ENCODE results near the gene ITGB7. TPM values are rescaled to one million over a fixed set of nuclear protein-coding genes. Genes with fewer than 3 reads are reported as not detected.

ITGB7 gene
- total RNA-seq, 1 experiment from 2014 or later: 1.1 TPM

DNA sequence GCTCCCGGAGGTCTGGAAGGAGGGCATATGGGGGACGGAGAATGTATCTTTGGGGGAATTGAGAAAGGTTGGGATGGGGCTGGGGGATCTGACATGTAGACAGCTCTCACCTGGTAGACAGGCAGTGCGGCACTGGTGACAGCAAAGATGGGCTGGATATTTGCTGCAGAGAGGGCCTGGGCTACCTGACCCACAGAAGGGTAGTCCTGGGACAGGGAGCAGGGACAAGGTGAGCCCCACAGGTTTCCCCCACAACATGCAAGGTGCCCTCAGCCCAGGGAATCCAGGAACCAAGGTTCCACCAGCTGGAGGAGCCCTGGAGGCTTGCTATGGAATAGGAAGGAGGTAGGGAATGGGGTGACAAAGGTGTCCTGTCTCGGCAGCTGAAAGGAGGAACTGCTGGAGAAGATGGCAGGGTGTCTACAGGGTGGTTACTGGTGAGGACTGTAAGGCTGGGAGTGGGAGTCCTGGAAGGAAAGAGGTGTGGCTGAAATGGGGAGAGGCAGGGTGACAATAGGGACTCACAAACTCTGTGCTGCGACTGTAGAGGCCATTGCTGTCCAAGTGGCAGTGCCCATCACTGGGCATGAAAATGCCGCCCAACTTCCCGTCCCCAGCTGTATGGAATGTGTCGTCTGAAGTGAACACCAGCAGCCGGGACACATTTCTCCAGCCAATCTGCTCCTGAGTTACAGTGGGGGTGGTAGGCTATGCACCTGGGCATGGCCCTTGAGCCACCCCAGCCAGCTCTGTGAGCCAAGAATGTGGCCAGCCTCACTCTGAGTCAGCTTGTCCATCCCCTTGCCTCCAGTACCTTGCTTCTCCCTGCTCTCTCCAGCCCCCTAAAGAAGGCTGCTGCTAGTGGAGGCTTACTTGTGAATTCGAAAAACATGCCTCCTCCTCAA lies 11.3 kb downstream of the ITGB7 start:
- DNase-seq: no peak
- no peaks in the 10 kb centered on the region for H3K27me3 ChIP-seq (replicated peaks; ENCODE audit: control insufficient read depth, insufficient read depth, low read length)
- H3K4me3 ChIP-seq (ENCODE audit: low read depth, low read length): no peak overlapping the region
- H3K9me3 Mint-ChIP-seq (ENCODE audit: unreplicated experiment): no peaks in the 10 kb centered on the region
- ChIA-PET CTCF (interaction anchor here (0.6 to 1.0 kb wide), 2 partner anchors 100 to 149 kb away, joined by 3 read pairs; partner anchors contain the start of gene PFDN5), POLR2A (no interaction called here)
- no peaks in the 10 kb centered on the region for H3K9me3 ChIP-seq
- H3K27me3 Mint-ChIP-seq (ENCODE audit: insufficient read depth, unreplicated experiment): no peaks in the 10 kb centered on the region
- H3K4me3 Mint-ChIP-seq (ENCODE audit: unreplicated experiment): no peak overlapping the region
- no peaks in the 10 kb centered on the region for H3K4me1 Mint-ChIP-seq (ENCODE audit: low read depth, unreplicated experiment)
- no peak overlapping the region for H3K27ac Mint-ChIP-seq (ENCODE audit: unreplicated experiment)
- H3K36me3 ChIP-seq (ENCODE audit: control insufficient read depth, insufficient read depth, low read length): no peaks in the 10 kb centered on the region; the same call in 1 of the 2 replicates
- H3K36me3 Mint-ChIP-seq (ENCODE audit: insufficient read depth, unreplicated experiment): peaks cover 9% of the 10 kb centered on the region
- TF ChIP-seq, protein P1, sequence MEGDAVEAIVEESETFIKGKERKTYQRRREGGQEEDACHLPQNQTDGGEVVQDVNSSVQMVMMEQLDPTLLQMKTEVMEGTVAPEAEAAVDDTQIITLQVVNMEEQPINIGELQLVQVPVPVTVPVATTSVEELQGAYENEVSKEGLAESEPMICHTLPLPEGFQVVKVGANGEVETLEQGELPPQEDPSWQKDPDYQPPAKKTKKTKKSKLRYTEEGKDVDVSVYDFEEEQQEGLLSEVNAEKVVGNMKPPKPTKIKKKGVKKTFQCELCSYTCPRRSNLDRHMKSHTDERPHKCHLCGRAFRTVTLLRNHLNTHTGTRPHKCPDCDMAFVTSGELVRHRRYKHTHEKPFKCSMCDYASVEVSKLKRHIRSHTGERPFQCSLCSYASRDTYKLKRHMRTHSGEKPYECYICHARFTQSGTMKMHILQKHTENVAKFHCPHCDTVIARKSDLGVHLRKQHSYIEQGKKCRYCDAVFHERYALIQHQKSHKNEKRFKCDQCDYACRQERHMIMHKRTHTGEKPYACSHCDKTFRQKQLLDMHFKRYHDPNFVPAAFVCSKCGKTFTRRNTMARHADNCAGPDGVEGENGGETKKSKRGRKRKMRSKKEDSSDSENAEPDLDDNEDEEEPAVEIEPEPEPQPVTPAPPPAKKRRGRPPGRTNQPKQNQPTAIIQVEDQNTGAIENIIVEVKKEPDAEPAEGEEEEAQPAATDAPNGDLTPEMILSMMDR (IDR thresholded peaks at IDR 0.05; ENCODE audit: insufficient read depth in 1 of 2, low read depth in 1 of 2, low read length in 1 of 2, severe bottlenecking in 1 of 2, unreplicated experiment in 1 of 2): no peak
- intact Hi-C loops (cut with micrococcal nuclease; ENCODE audit: unreplicated experiment): no loop called here
- H3K4me1 ChIP-seq: no peaks in the 10 kb centered on the region
- no TSS peak for BruUV-seq (replicated peaks)

DNA sequence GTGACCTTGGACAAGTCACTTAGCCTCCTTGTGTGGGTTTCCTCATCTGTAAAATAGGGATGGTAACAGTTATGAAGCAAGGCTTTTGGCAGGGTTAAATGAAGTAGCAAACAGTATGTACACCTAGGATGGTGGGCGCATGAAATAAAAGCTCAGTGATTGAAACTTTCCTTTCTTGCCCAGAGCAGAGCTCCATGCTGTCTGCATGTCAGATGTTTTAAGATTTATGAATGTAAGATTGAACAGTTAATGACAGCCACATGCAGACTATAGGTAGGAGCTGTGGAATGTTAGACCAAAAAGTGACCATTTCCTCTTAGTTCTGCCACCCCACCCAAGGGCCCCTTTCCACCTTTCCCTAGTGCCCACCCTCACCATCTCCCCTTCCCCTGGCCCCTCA lies 12.1 kb downstream of the ITGB7 start:
- Histone ChIP-seq H3K9me3 (no peaks in the 10 kb centered on the region), H3K4me3 (ENCODE audit: low read depth, low read length) (no peak overlapping the region), H3K36me3 (ENCODE audit: control insufficient read depth, insufficient read depth, low read length) (no peaks in the 10 kb centered on the region; the same call in 1 of the 2 replicates), H3K27me3 (replicated peaks; ENCODE audit: control insufficient read depth, insufficient read depth, low read length) (no peaks in the 10 kb centered on the region), H3K4me1 (no peaks in the 10 kb centered on the region)
- Mint-ChIP-seq H3K36me3 (ENCODE audit: insufficient read depth, unreplicated experiment) (peaks cover 9% of the 10 kb centered on the region), H3K27ac (ENCODE audit: unreplicated experiment) (no peak overlapping the region), H3K4me1 (ENCODE audit: low read depth, unreplicated experiment) (no peaks in the 10 kb centered on the region), H3K27me3 (ENCODE audit: insufficient read depth, unreplicated experiment) (no peaks in the 10 kb centered on the region), H3K9me3 (ENCODE audit: unreplicated experiment) (no peaks in the 10 kb centered on the region), H3K4me3 (ENCODE audit: unreplicated experiment) (no peak overlapping the region)
- ChIA-PET POLR2A (no interaction called here), CTCF (interaction anchor here (0.6 to 1.0 kb wide), 2 partner anchors 101 to 150 kb away, joined by 3 read pairs; partner anchors contain the start of gene PFDN5)
- intact Hi-C loops (cut with micrococcal nuclease; ENCODE audit: unreplicated experiment): no loop called here
- TF ChIP-seq, protein P1 (IDR thresholded peaks at IDR 0.05; ENCODE audit: insufficient read depth in 1 of 2, low read depth in 1 of 2, low read length in 1 of 2, severe bottlenecking in 1 of 2, unreplicated experiment in 1 of 2): no peak
- DNase-seq: no peak
- no TSS peak for BruUV-seq (replicated peaks)

DNA sequence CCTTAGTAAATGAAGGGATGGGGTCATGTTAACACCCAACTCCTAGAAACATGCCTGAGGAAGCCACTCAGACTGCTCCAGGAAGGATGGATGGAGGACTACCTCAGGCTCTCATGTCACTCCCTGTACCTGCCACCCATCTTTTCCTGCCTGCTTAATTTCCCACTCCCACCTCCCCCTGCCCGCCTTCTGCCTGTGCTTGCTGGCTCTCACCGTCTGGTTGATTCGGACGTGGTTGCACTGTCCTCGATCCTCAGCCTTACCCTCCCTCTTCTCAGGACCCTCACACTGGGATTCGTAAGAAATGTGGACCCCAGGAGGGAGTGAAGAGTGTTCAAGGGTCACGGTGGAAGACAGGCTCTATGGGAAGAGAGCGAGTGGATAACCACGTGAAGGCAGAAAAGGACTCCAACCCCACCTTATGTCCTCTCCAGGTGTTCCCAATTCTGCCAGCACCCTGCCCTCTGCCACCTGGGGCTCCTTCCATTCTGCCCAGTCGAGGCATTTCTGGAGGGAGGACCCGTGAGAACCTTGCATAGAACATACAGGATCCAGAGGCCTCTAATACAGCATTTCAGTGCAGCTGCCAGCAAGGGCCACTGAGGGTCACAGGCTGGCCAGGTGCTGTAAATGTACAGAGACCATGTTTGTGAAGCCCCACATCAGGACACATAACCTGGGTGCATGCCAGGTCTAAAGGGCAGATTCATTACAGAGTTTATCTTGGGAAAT lies 12.9 kb downstream of the ITGB7 start:
- Mint-ChIP-seq H3K4me3 (ENCODE audit: unreplicated experiment) (no peak overlapping the region), H3K27ac (ENCODE audit: unreplicated experiment) (no peak overlapping the region), H3K36me3 (ENCODE audit: insufficient read depth, unreplicated experiment) (peaks cover 9% of the 10 kb centered on the region), H3K27me3 (ENCODE audit: insufficient read depth, unreplicated experiment) (no peaks in the 10 kb centered on the region), H3K4me1 (ENCODE audit: low read depth, unreplicated experiment) (no peaks in the 10 kb centered on the region), H3K9me3 (ENCODE audit: unreplicated experiment) (no peaks in the 10 kb centered on the region)
- Histone ChIP-seq H3K36me3 (ENCODE audit: control insufficient read depth, insufficient read depth, low read length) (no peaks in the 10 kb centered on the region; the same call in 1 of the 2 replicates), H3K4me3 (ENCODE audit: low read depth, low read length) (no peak overlapping the region), H3K27me3 (replicated peaks; ENCODE audit: control insufficient read depth, insufficient read depth, low read length) (no peaks in the 10 kb centered on the region), H3K9me3 (no peaks in the 10 kb centered on the region), H3K4me1 (no peaks in the 10 kb centered on the region)
- ChIA-PET POLR2A (no interaction called here), CTCF (no interaction called here)
- TF ChIP-seq, protein P1 (IDR thresholded peaks at IDR 0.05; ENCODE audit: insufficient read depth in 1 of 2, low read depth in 1 of 2, low read length in 1 of 2, severe bottlenecking in 1 of 2, unreplicated experiment in 1 of 2): no peak
- DNase-seq: no peak
- no TSS peak for BruUV-seq (replicated peaks)
- intact Hi-C loops (cut with micrococcal nuclease; ENCODE audit: unreplicated experiment): no loop called here

All from Caco-2 (cell line).